Stimulated activated naive B cell treated with anti-CD40 and anti-IgM and Interleukin-4, amounts not matched to agents 10 μg/mL and 1 μg/mL and 100 μg/mL, for 72 hours (primary cell): ENCODE data around the gene LGR6.
"Not testable (repeated sequence)": the region's sequence is repeated elsewhere in the genome, so short reads cannot be mapped to it uniquely, and the experiment has no call there.

Experiments
- ATAC-seq, 2 donors: fragments of 150-1000 bp; cut with Tn5 transposase; replicated peaks; 2 replicates each; pipeline ENCODE4 v1.10.0; 2021; ENCODE audit warnings: moderate library complexity in 1 of 2
- DNase-seq: peaks from one replicate; pipeline ENCODE4 v3.0.0; 2021
- H3K27ac Mint-ChIP-seq: one replicate; pipeline ENCODE4 v1.8.0; 2022; ENCODE audit warnings: mild to moderate bottlenecking, mixed read lengths
- H3K27me3 Mint-ChIP-seq, 2 donors: one replicate each; pipeline ENCODE4 v1.8.0; 2022; ENCODE audit warnings: mixed read lengths in 2 of 2
- H3K36me3 Mint-ChIP-seq, 2 donors: one replicate each; pipeline ENCODE4 v1.8.0; 2022; ENCODE audit warnings: mixed read lengths in 2 of 2, mild to moderate bottlenecking in 1 of 2
- H3K4me1 Mint-ChIP-seq, 2 donors: one replicate each; pipeline ENCODE4 v1.8.0; 2022; ENCODE audit warnings: mixed read lengths in 2 of 2, mild to moderate bottlenecking in 1 of 2
- H3K4me3 Mint-ChIP-seq, 2 donors: one replicate each; pipeline ENCODE4 v1.8.0; 2022; ENCODE audit warnings: mild to moderate bottlenecking in 2 of 2, mixed read lengths in 2 of 2, moderate library complexity in 1 of 2
- H3K9me3 Mint-ChIP-seq, 2 donors: one replicate each; pipeline ENCODE4 v1.8.0; 2022; ENCODE audit warnings: mixed read lengths in 2 of 2, mild to moderate bottlenecking in 1 of 2

Gene LGR6

GRCh38 chr1:202193614-202194327 lies at the start of gene LGR6:
Gene LGR6, plus strand, starts transcription at chr1:202193799. Its CDS starts 191 bp downstream, at chr1:202193990.
- no peaks in the 10 kb centered on the region for H3K9me3 Mint-ChIP-seq
- peaks cover 11 to 27% of the 10 kb centered on the region in 2 donors for H3K4me1 Mint-ChIP-seq
- H3K27me3 Mint-ChIP-seq, result peaks cover 50 to 57% of the 10 kb centered on the region in 2 donors
- H3K4me3 Mint-ChIP-seq, result peak within 1 kb of the TSS; percentile 74 to 79
- H3K27ac Mint-ChIP-seq, result peak within 1 kb of the TSS; percentile 68
- DNase-seq (no peak), ATAC-seq (peak; percentile 26 to 36)
- H3K36me3 Mint-ChIP-seq, result no peaks in the 10 kb centered on the region

GRCh38 chr1:202144402-202145067 lies 49.1 kb upstream of the LGR6 start, which contains the start of gene ARL8A:
Gene ARL8A, minus strand, starts transcription at chr1:202144737. Its CDS starts 165 bp downstream, at chr1:202144572.
- no peaks in the 10 kb centered on the region for H3K9me3 Mint-ChIP-seq
- no peaks in the 10 kb centered on the region for H3K27me3 Mint-ChIP-seq
- DNase-seq, result peak; percentile 55
- H3K36me3 Mint-ChIP-seq, result peaks cover 14 to 15% of the 10 kb centered on the region in 2 donors
- peak within 1 kb of the TSS; percentile 91 to 93 for H3K4me3 Mint-ChIP-seq
- peak within 1 kb of the TSS; percentile 93 for H3K27ac Mint-ChIP-seq
- peak; percentile 70 to 72 for ATAC-seq
- H3K4me1 Mint-ChIP-seq, result peaks cover 19 to 60% of the 10 kb centered on the region in 2 donors

GRCh38 chr1:202145068-202145743 lies 48.4 kb upstream of the LGR6 start:
- Mint-ChIP-seq H3K4me3 (peak overlapping the region; percentile 80 to 91), H3K27ac (peak overlapping the region; percentile 87), H3K9me3 (no peaks in the 10 kb centered on the region), H3K36me3 (peaks cover 15 to 16% of the 10 kb centered on the region in 2 donors), H3K4me1 (peaks cover 19 to 60% of the 10 kb centered on the region in 2 donors), H3K27me3 (no peaks in the 10 kb centered on the region)
- no peak for DNase-seq
- ATAC-seq, result peak; percentile 19 to 41

GRCh38 chr1:202145744-202146140 lies 47.9 kb upstream of the LGR6 start:
- not testable (repeated sequence) for H3K27me3 Mint-ChIP-seq, H3K9me3 Mint-ChIP-seq, ATAC-seq, DNase-seq
- H3K4me1 Mint-ChIP-seq, result peaks cover 21 to 56% of the 10 kb centered on the region in 2 donors
- H3K4me3 Mint-ChIP-seq, result peak overlapping the region in 1 of 2 donors; percentile 91
- peaks cover 17 to 20% of the 10 kb centered on the region in 2 donors for H3K36me3 Mint-ChIP-seq
- peak overlapping the region; percentile 87 for H3K27ac Mint-ChIP-seq

- no peaks in the 10 kb centered on the region for H3K9me3 Mint-ChIP-seq
- DNase-seq (no peak), ATAC-seq (no peak)
- peaks cover 23 to 25% of the 10 kb centered on the region in 2 donors for H3K36me3 Mint-ChIP-seq
- H3K27ac Mint-ChIP-seq, result peak overlapping the region; percentile 68
- no peak overlapping the region for H3K4me3 Mint-ChIP-seq
- H3K4me1 Mint-ChIP-seq, result peaks cover 23 to 51% of the 10 kb centered on the region in 2 donors
- H3K27me3 Mint-ChIP-seq, result no peaks in the 10 kb centered on the region
Observed at GRCh38 chr1:202146279-202146678, 47.3 kb upstream of the LGR6 start.

GRCh38 chr1:202146993-202147392 lies 46.6 kb upstream of the LGR6 start:
- peaks cover 24 to 28% of the 10 kb centered on the region in 2 donors for H3K36me3 Mint-ChIP-seq
- DNase-seq (no peak), ATAC-seq (no peak)
- H3K4me3 Mint-ChIP-seq, result no peak overlapping the region
- H3K4me1 Mint-ChIP-seq, result peaks cover 20 to 50% of the 10 kb centered on the region in 2 donors
- no peaks in the 10 kb centered on the region for H3K27me3 Mint-ChIP-seq
- H3K9me3 Mint-ChIP-seq, result no peaks in the 10 kb centered on the region
- H3K27ac Mint-ChIP-seq, result no peak overlapping the region

GRCh38 chr1:202148391-202148790 lies 45.2 kb upstream of the LGR6 start:
- Mint-ChIP-seq H3K4me3 (no peak overlapping the region), H3K9me3 (no peaks in the 10 kb centered on the region), H3K36me3 (peaks cover 33 to 37% of the 10 kb centered on the region in 2 donors), H3K27me3 (no peaks in the 10 kb centered on the region), H3K27ac (no peak overlapping the region), H3K4me1 (peaks cover 14 to 37% of the 10 kb centered on the region in 2 donors)
- ATAC-seq (no peak), DNase-seq (no peak)

GRCh38 chr1:202149566-202149965 lies 44.0 kb upstream of the LGR6 start:
- H3K36me3 Mint-ChIP-seq, result peaks cover 38 to 43% of the 10 kb centered on the region in 2 donors
- ATAC-seq (no peak), DNase-seq (no peak)
- peaks cover 13 to 33% of the 10 kb centered on the region in 2 donors for H3K4me1 Mint-ChIP-seq
- no peak overlapping the region for H3K4me3 Mint-ChIP-seq
- H3K9me3 Mint-ChIP-seq, result no peaks in the 10 kb centered on the region
- no peaks in the 10 kb centered on the region for H3K27me3 Mint-ChIP-seq
- H3K27ac Mint-ChIP-seq, result no peak overlapping the region

- Mint-ChIP-seq H3K9me3 (no peaks in the 10 kb centered on the region), H3K27me3 (no peaks in the 10 kb centered on the region), H3K27ac (no peak overlapping the region), H3K4me3 (no peak overlapping the region), H3K36me3 (peaks cover 44 to 49% of the 10 kb centered on the region in 2 donors), H3K4me1 (peaks cover 17 to 35% of the 10 kb centered on the region in 2 donors)
- no peak for ATAC-seq
- DNase-seq, result no peak
Observed at GRCh38 chr1:202150187-202150586, 43.4 kb upstream of the LGR6 start.

GRCh38 chr1:202150602-202151001 lies 43.0 kb upstream of the LGR6 start:
- Mint-ChIP-seq H3K9me3 (no peaks in the 10 kb centered on the region), H3K36me3 (peaks cover 45 to 53% of the 10 kb centered on the region in 2 donors), H3K4me1 (peaks cover 15 to 32% of the 10 kb centered on the region in 2 donors), H3K27me3 (no peaks in the 10 kb centered on the region), H3K4me3 (no peak overlapping the region), H3K27ac (no peak overlapping the region)
- DNase-seq (no peak), ATAC-seq (no peak)

- H3K27me3 Mint-ChIP-seq, result no peaks in the 10 kb centered on the region
- DNase-seq (no peak), ATAC-seq (no peak)
- peaks cover 45 to 56% of the 10 kb centered on the region in 2 donors for H3K36me3 Mint-ChIP-seq
- H3K4me1 Mint-ChIP-seq, result peaks cover 15 to 27% of the 10 kb centered on the region in 2 donors
- no peaks in the 10 kb centered on the region for H3K9me3 Mint-ChIP-seq
- H3K27ac Mint-ChIP-seq, result no peak overlapping the region
- no peak overlapping the region for H3K4me3 Mint-ChIP-seq
Observed at GRCh38 chr1:202151045-202151444, 42.6 kb upstream of the LGR6 start.

GRCh38 chr1:202152399-202152798 lies 41.2 kb upstream of the LGR6 start:
- Mint-ChIP-seq H3K9me3 (no peaks in the 10 kb centered on the region), H3K4me3 (no peak overlapping the region), H3K27ac (peak overlapping the region; percentile 31), H3K4me1 (peaks cover 14 to 18% of the 10 kb centered on the region in 2 donors), H3K27me3 (no peaks in the 10 kb centered on the region), H3K36me3 (peaks cover 50 to 60% of the 10 kb centered on the region in 2 donors)
- ATAC-seq, result no peak
- no peak for DNase-seq

GRCh38 chr1:202153284-202153683 lies 40.3 kb upstream of the LGR6 start:
- no peak for ATAC-seq
- Mint-ChIP-seq H3K36me3 (peaks cover 51 to 60% of the 10 kb centered on the region in 2 donors), H3K27me3 (no peaks in the 10 kb centered on the region), H3K27ac (no peak overlapping the region), H3K4me1 (peaks cover 11 to 21% of the 10 kb centered on the region in 2 donors), H3K9me3 (no peaks in the 10 kb centered on the region), H3K4me3 (no peak overlapping the region)
- DNase-seq, result no peak

GRCh38 chr1:202154148-202154765 lies 39.3 kb upstream of the LGR6 start:
- no peaks in the 10 kb centered on the region for H3K27me3 Mint-ChIP-seq
- no peak for DNase-seq
- no peak overlapping the region for H3K4me3 Mint-ChIP-seq
- no peak for ATAC-seq
- H3K27ac Mint-ChIP-seq, result no peak overlapping the region
- H3K4me1 Mint-ChIP-seq, result peaks cover 17 to 29% of the 10 kb centered on the region in 2 donors
- peaks cover 50 to 61% of the 10 kb centered on the region in 2 donors for H3K36me3 Mint-ChIP-seq
- no peaks in the 10 kb centered on the region for H3K9me3 Mint-ChIP-seq
